Esophagus squamous epithelium (tissue), 4 donors: ENCODE results near the gene ANKH.

Experiments used
- CTCF ChIP-seq, 6 experiments: fragments of 450-650 bp in 4 of 6; fragments of 200-600 bp in 2 of 6; sonication (generic) in 2 of 6; IDR thresholded peaks; one replicate each; pipeline ENCODE4 v1.5.1; 2016 to 2019; ENCODE audit warnings: antibody characterized with exemption in 6 of 6, mild to moderate bottlenecking in 4 of 6, moderate library complexity in 4 of 6
- POLR2A ChIP-seq, 4 donors: fragments of 450-650 bp; IDR thresholded peaks; one replicate each; pipeline ENCODE4 v1.6.1; 2017; ENCODE audit warnings: antibody characterized with exemption in 4 of 4, mild to moderate bottlenecking in 4 of 4, moderate library complexity in 3 of 4

GRCh38 chr5:14829396-14829795 lies 42.2 kb downstream of the ANKH start:
- no peak for TF ChIP-seq CTCF (IDR thresholded peaks at IDR 0.05)
- TF ChIP-seq POLR2A (IDR thresholded peaks at IDR 0.05): no peak
